Activated CD4-positive, alpha-beta T cell treated with anti-CD3 and anti-CD28 coated beads, Interleukin-2, amount 50 U/mL, for 48 hours (primary cell): ENCODE measurements around the gene SMCO2.

Experiments
- DNase-seq, 2 experiments: peaks; one replicate each; pipeline ENCODE4 v3.0.0-alpha.2; 2020

SMCO2 gene

GRCh38 chr12:27446436-27446835, at the start of gene SMCO2:
Gene SMCO2 (plus strand): TSS chr12:27446736. CDS start chr12:27470632, 23,896 bp downstream.
- DNase-seq = no peak

DNA sequence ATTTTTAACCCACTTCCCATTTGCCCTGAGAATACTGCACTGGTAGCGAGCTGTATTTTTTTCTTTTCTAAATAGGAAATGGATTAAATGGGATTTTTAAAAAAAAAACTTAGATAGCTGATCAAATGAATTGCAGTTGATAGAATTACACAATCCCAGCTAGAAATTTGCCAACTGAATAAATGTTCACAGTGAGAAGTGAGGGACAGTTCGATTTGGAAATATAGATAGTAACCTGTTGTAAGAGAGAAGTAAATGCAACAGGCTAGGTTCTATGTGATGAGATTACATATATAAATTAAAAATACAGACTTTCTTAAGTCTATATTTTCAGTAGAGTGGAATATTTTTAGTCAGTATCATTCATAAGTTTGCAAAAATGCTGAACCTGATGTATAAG, 48.1 kb upstream of the SMCO2 start:
- no peak for DNase-seq

DNA sequence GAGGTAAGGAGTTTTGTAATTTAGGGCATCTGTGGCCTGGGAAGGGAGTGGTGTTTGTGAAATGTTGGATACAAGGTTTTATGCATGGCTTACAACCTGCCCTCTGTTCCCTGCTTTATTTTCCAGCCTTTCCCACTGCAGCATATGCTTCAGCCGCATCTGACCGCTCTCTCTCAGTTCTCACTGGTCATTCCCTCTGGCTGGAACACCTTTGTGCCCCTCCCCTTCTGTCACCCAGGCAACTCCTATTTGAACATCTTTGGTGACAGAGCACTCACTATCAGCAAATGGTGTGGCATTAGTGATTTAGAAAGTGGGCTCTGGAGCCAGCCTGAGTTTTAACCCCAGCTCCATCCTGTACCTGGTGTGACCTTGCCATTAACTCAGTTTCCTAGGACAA, 47.5 kb upstream of the SMCO2 start:
- DNase-seq = no peak

GRCh38 chr12:27400856-27401354, 45.6 kb upstream of the SMCO2 start:
- no peak for DNase-seq

DNA sequence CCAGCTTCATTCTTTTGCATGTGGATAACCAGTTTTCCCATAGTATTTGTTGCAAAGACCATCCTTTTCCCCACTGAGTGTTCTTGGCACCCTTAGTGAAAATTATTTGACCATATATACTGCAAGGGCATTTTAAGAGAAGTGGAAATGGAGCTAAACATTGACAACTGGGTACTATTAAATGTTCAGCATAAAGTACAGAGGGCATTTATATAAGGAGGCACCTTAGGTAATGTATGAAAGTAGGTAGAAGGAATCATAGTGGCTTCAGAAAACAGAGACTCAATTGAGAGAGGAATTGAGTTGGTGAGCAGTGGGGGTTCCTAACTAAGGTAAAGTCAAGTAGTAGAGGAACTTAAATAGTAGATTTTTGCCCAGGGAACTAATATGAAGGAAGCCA, 34.5 kb upstream of the SMCO2 start:
- no peak for DNase-seq

- no peak for DNase-seq
Measured at GRCh38 chr12:27422697-27423096, 23.8 kb upstream of the SMCO2 start.

DNA sequence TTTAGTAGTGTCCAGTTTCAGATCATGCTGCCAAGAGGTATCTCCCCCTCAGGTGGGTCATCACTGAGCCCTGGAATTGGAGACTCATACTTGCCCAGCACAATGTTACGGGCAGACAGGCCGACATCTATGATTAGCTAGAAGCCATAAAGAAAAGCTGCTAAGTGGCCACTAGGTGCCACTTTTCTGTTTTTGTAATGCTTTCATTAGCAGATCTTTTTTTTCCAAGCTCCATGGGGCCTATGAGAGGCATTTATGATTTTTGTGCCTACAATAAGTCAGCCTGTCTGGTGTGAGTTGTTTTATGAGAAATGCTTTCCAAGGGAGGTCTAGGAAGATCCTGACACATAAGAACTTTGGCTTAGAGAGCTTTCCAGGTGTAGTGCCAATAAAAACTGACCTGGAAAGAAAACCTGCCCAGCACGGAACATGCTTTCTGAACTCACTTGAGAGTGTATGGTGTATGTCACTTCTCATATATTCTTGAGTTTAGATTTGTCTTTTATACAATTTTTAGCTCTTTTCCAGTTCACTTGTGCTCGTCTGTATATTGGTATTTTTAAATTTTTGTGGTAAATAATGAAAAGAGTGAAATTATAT, 21.8 kb upstream of the SMCO2 start:
- no peak for DNase-seq

DNA sequence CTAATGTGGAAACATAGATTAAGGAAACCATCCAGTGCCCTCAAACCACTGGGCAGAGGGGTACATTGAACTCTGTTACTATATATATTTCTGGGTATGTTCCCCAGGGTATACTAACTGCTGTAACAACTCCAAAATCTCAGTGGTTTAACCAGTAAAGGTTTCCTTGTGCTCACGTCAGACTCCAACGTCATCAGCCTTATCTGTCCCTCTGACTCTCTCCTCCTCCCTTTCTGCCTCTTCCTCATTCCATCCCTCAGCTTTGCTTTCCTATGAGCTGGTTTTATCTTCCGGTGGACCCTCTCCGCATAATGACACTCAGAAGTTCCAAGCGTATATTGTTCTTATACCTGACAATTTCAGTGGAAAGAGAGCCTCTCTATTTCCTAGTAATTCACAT, 21.2 kb upstream of the SMCO2 start:
- DNase-seq = no peak

DNA sequence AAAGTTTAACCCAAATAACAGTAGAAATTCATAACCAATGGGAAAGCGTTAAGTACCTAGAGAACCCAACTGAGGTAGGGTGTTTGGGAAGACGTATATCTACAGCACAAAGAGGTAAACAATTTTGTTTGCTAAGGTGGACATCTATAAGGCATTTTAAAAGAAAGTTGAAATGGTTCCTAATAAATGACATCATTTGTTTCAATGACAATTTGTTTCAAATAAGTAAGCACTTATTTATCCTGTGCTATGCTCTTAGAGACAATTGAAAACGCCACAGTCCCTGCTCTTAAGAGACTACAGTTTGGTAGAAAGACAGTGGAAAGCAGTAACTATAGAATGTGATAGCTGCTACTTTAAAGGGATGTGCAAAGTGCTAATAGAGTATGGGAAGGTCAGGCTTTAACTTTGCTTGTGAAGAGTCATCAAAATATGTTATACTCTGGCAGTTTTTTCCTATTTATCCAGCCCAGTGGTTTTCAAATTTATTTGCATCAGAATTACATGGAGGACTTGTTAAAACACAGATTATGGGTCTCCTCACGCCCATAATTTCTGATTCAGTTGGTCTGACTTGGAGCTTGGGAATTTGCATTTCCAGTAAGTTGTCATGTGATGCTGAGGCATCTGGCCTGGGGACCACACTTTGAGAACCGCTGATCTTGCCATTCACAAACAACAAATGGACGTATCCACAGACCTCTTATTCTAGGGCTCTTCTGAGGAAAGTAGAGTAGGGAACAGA, 19.6 kb upstream of the SMCO2 start:
- DNase-seq = no peak

DNA sequence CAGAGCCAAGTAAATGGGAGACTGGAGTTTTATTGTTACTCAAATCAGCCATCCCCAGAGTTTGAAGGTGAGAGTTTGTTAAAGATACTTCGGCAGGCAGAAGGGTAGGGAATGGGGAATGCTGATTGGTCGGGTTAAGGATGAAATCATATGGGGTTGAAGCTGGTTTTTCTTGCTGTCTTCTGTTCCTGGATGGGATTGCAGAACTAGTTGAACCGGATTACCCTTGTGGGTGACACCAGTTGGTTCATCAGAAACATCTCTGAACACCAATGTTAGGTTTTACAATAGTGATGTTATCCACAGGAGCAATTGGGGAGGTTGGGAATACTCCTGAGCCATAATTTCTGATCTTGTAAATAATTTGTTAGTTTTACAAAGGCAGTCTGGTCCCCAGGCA, 18.7 kb upstream of the SMCO2 start:
- no peak for DNase-seq

DNA sequence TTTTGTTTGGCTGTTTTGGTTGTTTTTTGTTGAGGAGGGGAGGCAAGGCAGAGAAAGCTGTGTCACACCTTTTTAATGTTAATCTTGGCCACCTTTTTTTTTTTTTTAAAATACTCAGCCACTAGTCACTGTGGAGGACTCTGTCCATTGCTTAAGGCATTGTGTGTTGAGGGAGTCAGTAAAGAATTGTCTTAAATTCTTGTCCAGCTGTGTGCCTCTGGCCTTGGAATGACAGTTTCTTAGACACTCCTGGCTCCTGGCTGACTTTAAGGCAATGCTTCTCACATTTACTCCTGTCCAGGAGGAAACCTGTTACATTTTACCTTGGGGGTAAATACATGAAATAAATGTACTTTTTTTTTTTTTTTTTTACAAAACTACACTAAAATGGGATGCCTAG, 18.1 kb upstream of the SMCO2 start:
- DNase-seq = no peak

DNA sequence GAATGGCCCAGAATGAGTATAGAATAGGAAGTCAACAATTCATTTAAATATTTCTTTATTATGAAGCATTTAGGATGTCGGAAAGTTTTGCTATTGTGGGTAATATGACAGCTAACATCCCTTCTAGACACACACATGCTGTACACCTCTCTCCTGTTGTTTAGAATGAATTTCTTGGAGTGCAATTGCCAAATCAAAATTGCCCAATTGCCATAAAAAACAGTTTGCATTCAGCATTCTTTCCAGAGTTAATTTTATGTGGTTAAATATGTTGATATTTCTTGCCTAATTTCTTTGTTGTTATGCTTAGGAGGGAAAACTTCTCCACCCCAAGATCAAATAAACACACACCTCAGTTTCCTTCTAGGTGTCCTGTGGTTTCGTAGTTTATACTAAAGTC, 16.9 kb upstream of the SMCO2 start:
- DNase-seq = no peak

DNA sequence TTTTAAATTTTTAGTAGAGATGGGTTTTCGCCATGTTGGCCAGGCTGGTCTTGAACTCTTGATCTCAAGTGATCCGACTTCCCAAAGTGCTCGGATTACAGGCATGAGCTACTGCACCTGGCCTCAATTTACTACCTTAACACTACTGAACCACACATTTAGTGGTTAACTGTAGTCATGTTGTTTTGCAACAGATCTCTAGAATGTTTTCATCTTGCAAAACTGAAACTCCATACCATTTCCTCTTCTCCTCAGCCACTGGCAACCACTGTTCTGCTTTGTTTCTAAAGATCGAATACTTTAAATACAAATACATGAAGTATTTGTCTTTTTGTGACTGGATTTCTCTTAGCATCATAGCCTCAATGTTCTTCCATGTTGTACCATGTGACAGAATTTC, 15.4 kb upstream of the SMCO2 start:
- DNase-seq = no peak

DNA sequence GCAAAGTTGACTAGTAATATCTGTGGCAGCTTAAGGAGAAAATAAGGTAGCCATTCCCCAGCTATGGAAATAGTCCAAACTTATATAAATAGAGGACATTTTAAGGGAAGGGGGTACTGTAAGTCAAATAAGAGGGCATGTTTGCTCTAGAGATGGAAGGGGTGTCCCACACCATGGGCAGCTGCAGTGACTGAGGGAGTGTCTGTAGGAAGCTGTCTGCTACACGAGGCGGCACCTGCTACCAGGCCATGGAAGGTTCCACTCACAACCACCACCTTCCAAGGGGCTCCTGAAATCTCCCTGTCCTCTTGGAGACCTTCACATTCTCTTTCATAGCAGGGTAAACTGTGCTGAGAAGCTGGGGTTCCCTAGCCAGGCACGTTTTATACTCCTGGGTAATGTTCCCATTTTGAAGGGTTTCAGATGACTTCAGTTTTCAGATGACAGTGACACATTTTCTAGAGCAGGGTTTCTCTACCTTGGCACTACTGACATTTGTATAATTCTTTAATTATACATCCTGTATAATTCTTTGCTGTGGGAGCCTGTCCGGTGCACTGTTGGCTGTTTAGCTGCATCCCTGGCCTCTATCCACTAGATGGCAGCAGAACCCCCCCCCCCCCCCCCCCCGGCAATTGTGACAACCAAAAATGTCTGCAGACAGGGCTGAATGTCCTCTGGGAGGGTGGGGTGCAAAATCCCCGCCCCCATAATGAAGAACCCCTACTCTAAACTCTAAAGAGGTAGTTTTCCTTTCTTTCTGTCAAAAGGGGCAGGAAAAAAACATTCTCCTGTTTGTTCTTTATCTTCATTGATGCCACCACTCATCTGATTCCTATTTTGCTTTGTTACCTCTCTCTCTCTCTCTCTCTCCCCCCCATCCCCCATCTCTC, 11.6 kb upstream of the SMCO2 start:
- peak in 1 of 2 experiments; percentile 13 for DNase-seq

- no peak for DNase-seq
Measured at GRCh38 chr12:27436029-27436428, 10.5 kb upstream of the SMCO2 start.

GRCh38 chr12:27436768-27437167, 9.8 kb upstream of the SMCO2 start:
- DNase-seq = no peak

DNA sequence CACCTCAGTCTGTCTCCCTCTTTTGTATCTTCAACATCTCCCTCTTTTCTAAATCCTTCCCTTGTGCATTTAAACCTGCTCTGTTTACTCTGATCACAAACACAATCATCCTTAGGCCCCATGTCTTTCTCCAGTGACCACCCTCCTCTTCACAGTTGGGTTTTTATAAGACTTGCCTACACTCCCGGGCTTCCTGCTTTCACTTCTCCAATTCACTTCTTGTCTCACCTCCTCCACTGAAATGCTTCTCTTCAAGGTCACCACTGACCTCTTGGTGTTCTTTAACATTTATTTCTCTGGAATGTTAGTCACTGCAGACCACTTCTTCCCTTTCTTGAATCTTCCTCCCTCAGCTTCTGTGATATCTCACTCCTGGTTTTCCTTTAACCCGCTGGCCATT, 8.7 kb upstream of the SMCO2 start:
- no peak for DNase-seq

DNA sequence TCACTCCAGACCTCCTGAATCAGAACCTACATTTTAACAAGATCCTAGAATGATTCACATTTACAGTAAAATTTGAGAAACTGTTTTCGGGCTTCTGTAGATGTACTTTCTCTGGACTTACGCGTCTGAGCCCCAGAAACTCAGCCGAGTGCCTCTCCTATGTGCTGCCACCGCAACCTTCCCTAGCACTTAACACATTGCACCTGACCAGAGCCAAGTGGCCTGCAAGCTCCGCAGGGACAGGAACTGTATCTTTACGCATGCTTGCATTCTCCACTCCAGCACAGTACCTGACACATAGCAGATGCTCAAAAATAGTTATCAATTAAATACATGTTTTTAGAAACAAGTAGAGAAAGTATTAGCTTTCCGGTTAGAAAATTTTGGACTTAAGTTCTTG, 1.2 kb downstream of the SMCO2 start:
- DNase-seq = no peak

DNA sequence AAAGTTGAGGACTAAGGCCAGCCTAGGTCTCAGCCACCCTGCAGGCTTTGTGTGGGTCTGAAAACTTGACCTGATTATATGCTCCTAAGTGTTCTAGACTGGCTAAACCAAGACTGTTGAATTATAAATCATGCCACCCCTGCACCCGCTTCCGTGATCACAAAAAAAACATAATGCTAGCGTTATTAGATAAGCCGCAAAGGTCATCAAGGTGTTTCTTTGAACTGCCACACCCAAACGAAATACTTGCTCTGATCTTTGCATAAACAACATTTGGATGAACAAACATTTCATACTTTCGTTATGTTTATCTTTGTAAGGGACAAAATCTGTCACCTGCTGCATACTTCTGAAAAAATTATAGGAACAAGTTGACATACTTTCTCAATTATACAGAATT, 2.5 kb downstream of the SMCO2 start:
- no peak for DNase-seq

GRCh38 chr12:27449893-27450534, 3.5 kb downstream of the SMCO2 start:
- DNase-seq = no peak

- DNase-seq = no peak
Measured at GRCh38 chr12:27451036-27451825, 4.7 kb downstream of the SMCO2 start.

- no peak for DNase-seq
Measured at GRCh38 chr12:27453421-27453820, 6.9 kb downstream of the SMCO2 start.
